Activated CD8-positive, alpha-beta memory T cell treated with anti-CD3 and anti-CD28 coated beads, Interleukin-2, amount 50 U/mL, for 1 hour (primary cell): ENCODE measurements around the gene NEGR1.

Experiments
- DNase-seq: peaks from one replicate; pipeline ENCODE4 v3.0.0-alpha.2; 2020; ENCODE audit errors: extremely low read depth

Gene NEGR1

GRCh38 chr1:71781450-71781849 is 500.9 kb downstream of the NEGR1 start:
- no peak for DNase-seq

- no peak for DNase-seq
These were observed 501.7 kb downstream of the NEGR1 start for GRCh38 chr1:71780681-71781080.

- DNase-seq, result no peak
These were observed 503.4 kb downstream of the NEGR1 start for GRCh38 chr1:71778940-71779339.

- no peak for DNase-seq
These were observed 505.2 kb downstream of the NEGR1 start for GRCh38 chr1:71777094-71777493.

GRCh38 chr1:71774705-71775104 is 507.6 kb downstream of the NEGR1 start:
- no peak for DNase-seq

GRCh38 chr1:71770121-71770520 is 512.2 kb downstream of the NEGR1 start:
- DNase-seq, result no peak

- no peak for DNase-seq
These were observed 515.6 kb downstream of the NEGR1 start for GRCh38 chr1:71766748-71767147.

- DNase-seq, result no peak
These were observed 519.7 kb downstream of the NEGR1 start for GRCh38 chr1:71762514-71763255.

GRCh38 chr1:71755441-71755840 is 526.9 kb downstream of the NEGR1 start:
- DNase-seq, result no peak

- DNase-seq, result no peak
These were observed 528.6 kb downstream of the NEGR1 start for GRCh38 chr1:71753746-71754145.

- no peak for DNase-seq
These were observed 537.0 kb downstream of the NEGR1 start for GRCh38 chr1:71745326-71745725.

- DNase-seq, result no peak
These were observed 538.5 kb downstream of the NEGR1 start for GRCh38 chr1:71743862-71744261.

GRCh38 chr1:71738910-71739309 is 543.4 kb downstream of the NEGR1 start:
- no peak for DNase-seq

GRCh38 chr1:71738256-71738655 is 544.1 kb downstream of the NEGR1 start:
- DNase-seq, result no peak

GRCh38 chr1:71737768-71738167 is 544.6 kb downstream of the NEGR1 start:
- DNase-seq, result no peak

- DNase-seq, result no peak
These were observed 549.2 kb downstream of the NEGR1 start for GRCh38 chr1:71733121-71733520.

- DNase-seq, result no peak
These were observed 560.8 kb downstream of the NEGR1 start for GRCh38 chr1:71721532-71721931.

GRCh38 chr1:71719330-71719729 is 563.0 kb downstream of the NEGR1 start:
- DNase-seq, result no peak

- no peak for DNase-seq
These were observed 565.2 kb downstream of the NEGR1 start for GRCh38 chr1:71717186-71717585.

GRCh38 chr1:71711456-71711855 is 570.9 kb downstream of the NEGR1 start:
- no peak for DNase-seq

- no peak for DNase-seq
These were observed 576.2 kb downstream of the NEGR1 start for GRCh38 chr1:71706029-71706671.

- no peak for DNase-seq
These were observed 584.2 kb downstream of the NEGR1 start for GRCh38 chr1:71698186-71698585.

GRCh38 chr1:71695821-71696220 is 586.5 kb downstream of the NEGR1 start:
- DNase-seq, result no peak

- DNase-seq, result no peak
These were observed 587.3 kb downstream of the NEGR1 start for GRCh38 chr1:71695084-71695483.
